Immature natural killer cell (primary cell): Measurements from ENCODE around the gene LINGO4. TPM values are rescaled to one million over a fixed set of nuclear protein-coding genes. Genes with fewer than 3 reads are reported as not detected.

Source experiments
- DNase-seq, 3 donors: peaks; one replicate each; pipeline ENCODE4 v3.0.0; 2022; ENCODE audit warnings: mixed read lengths in 1 of 3
- H3K27ac Mint-ChIP-seq, 6 donors: one replicate each; pipeline ENCODE4 v1.8.0; 2020; ENCODE audit warnings: mixed read lengths in 6 of 6, mild to moderate bottlenecking in 5 of 6, inconsistent platforms in 4 of 6, moderate library complexity in 3 of 6
- H3K27me3 Mint-ChIP-seq, 3 donors: one replicate each; pipeline ENCODE4 v1.8.0; 2020 to 2021; ENCODE audit warnings: low read depth in 3 of 3, mild to moderate bottlenecking in 3 of 3, mixed read lengths in 3 of 3, moderate library complexity in 3 of 3, inconsistent platforms in 1 of 3
- H3K36me3 Mint-ChIP-seq, 3 donors: one replicate each; pipeline ENCODE4 v1.8.0; 2020; ENCODE audit warnings: mixed read lengths in 3 of 3, inconsistent platforms in 2 of 3, mild to moderate bottlenecking in 2 of 3
- H3K4me1 Mint-ChIP-seq, 2 donors: one replicate each; pipeline ENCODE4 v1.8.0; 2020; ENCODE audit warnings: inconsistent platforms in 2 of 2, mild to moderate bottlenecking in 2 of 2, mixed read lengths in 2 of 2, moderate library complexity in 1 of 2
- H3K4me3 Mint-ChIP-seq, 5 donors: one replicate each; pipeline ENCODE4 v1.8.0; 2020; ENCODE audit warnings: mild to moderate bottlenecking in 5 of 5, mixed read lengths in 5 of 5, inconsistent platforms in 3 of 5, moderate library complexity in 3 of 5
- H3K9me3 Mint-ChIP-seq, 6 donors: one replicate each; pipeline ENCODE4 v1.8.0; 2020; ENCODE audit warnings: mild to moderate bottlenecking in 6 of 6, mixed read lengths in 6 of 6, inconsistent platforms in 4 of 6, moderate library complexity in 3 of 6
- polyA plus RNA-seq, 3 donors: library from polyadenylated mRNA; unstranded; fragments of 300-500 nt; fragmentation: Illumina TruSeq; gene quantifications; one replicate each; pipeline ENCODE4 v1.2.3, GENCODE V29; 2021

The LINGO4 gene
- polyA plus RNA-seq, 3 donors from 2014 or later = 1.3 TPM; not detected in 2

DNA sequence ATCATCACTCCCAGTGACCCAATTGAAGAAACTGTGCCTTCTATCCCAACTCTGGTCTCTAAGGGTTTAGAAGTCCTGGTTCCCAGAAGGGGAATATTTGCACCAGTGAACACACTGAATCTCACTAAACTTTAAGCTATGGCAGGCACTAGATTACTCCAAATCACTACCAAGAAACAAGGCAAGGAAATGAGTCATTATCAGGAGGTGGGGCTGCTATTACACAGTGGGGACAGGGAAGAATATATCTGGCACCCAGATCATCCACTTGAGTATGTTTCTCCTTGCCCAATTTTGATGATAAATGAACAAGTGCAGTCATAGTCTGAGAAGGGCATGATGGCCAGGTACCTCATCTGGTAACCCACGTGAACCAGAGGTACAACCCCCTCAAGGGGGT lies 48.9 kb downstream of the LINGO4 start:
- peaks cover 9 to 31% (median 20%) of the 10 kb centered on the region in 3 donors for H3K36me3 Mint-ChIP-seq
- peak overlapping the region in 2 of 5 donors; percentile 11 to 49 for H3K4me3 Mint-ChIP-seq
- H3K9me3 Mint-ChIP-seq = no peaks in the 10 kb centered on the region
- H3K27ac Mint-ChIP-seq = peak overlapping the region in 5 of 6 donors; percentile 12 to 77 (median 33)
- peaks cover 0 to 4% (median 2%) of the 10 kb centered on the region in 3 donors for H3K27me3 Mint-ChIP-seq
- DNase-seq = no peak
- peaks cover 27 to 32% of the 10 kb centered on the region in 2 donors for H3K4me1 Mint-ChIP-seq

Other genes starting within 250 kb of the LINGO4 start
- 10 to 100 TPM in 1 of 3 donors, 1 to 10 TPM in 2; 4.4 to 12.7 (median 9.0) TPM for gene SNX27, start 193.4 kb downstream of the LINGO4 start, polyA plus RNA-seq
- not detected for gene CELF3, start 88.6 kb downstream of the LINGO4 start, polyA plus RNA-seq
- gene RIIAD1, start 83.9 kb downstream of the LINGO4 start, polyA plus RNA-seq = not detected
- 100 to 1,000 TPM; 120 to 128 (median 128) TPM for gene MRPL9, start 41.9 kb downstream of the LINGO4 start, polyA plus RNA-seq
- gene TDRKH, start 14.9 kb downstream of the LINGO4 start, polyA plus RNA-seq = 10 to 100 TPM; 12.0 to 16.1 (median 16.0) TPM
- gene RORC, start 26.4 kb upstream of the LINGO4 start, polyA plus RNA-seq = 1 to 10 TPM in 2 of 3 donors, under 1 TPM in 1; 0.40 to 1.6 (median 1.4) TPM
- under 1 TPM; 0.22 to 0.52 (median 0.32) TPM for gene C2CD4D, start 34.4 kb upstream of the LINGO4 start, polyA plus RNA-seq
- gene THEM5, start 48.3 kb upstream of the LINGO4 start, polyA plus RNA-seq = under 1 TPM in 1 of 3 donors, not detected in 2; 0.56 TPM
- gene THEM4, start 104.1 kb upstream of the LINGO4 start, polyA plus RNA-seq = 10 to 100 TPM; 29.9 to 38.1 (median 36.7) TPM
- gene S100A10, start 188.4 kb upstream of the LINGO4 start, polyA plus RNA-seq = 100 to 1,000 TPM; 445 to 680 (median 567) TPM
- gene S100A11, start 231.6 kb upstream of the LINGO4 start, polyA plus RNA-seq = 100 to 1,000 TPM; 331 to 469 (median 429) TPM